ENCODE measurements around the gene LRCH3.

GRCh38 chr3:197800379-197800778, 9.3 kb downstream of the LRCH3 start:
- no peak for TF ChIP-seq EZH2 (conservative IDR thresholded peaks at IDR 0.05; ENCODE audit: low read depth, low read length)
- no peak for TF ChIP-seq ZNF20 (CRISPR knock-in tag; IDR thresholded peaks at IDR 0.05)
- TF ChIP-seq POLR2A (IDR thresholded peaks at IDR 0.05; ENCODE audit: insufficient read depth in 1 of 2, low read depth in 2 of 2, low read length in 2 of 2), result no peak
- TF ChIP-seq NCOA5 (CRISPR knock-in tag; IDR thresholded peaks at IDR 0.05), result no peak
- no peak for TF ChIP-seq RBFOX2 (IDR thresholded peaks at IDR 0.05; ENCODE audit: low read depth, low read length)
- no peak for TF ChIP-seq ZNF24 (IDR thresholded peaks at IDR 0.05)
